ENCODE data around the gene KCNH2.

KCNH2 gene

DNA sequence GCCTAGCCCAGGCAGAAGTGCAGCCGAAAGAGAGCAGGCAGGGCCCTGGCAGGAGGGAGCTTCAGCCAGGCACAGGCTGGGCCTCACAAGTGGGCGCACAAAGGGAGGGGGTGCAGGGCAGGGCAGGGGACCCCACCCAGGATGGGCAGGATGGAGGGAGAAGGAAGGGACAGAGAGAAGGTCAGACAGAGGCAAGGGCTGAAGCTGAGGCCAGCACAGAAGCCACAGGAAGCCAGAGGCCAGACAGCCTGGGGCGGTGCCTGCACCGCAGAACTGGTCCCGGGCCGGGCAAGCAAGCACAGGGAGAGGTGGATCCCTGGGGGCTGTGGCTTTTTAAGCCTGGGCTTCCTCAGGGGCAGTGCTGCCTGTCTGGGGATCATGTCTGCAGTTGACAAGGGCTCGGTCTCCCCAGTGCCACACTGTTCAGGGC lies 29.4 kb upstream of the KCNH2 start:
- no peak for DNase-seq (ENCODE audit: low read depth)
- TF ChIP-seq, protein P1, sequence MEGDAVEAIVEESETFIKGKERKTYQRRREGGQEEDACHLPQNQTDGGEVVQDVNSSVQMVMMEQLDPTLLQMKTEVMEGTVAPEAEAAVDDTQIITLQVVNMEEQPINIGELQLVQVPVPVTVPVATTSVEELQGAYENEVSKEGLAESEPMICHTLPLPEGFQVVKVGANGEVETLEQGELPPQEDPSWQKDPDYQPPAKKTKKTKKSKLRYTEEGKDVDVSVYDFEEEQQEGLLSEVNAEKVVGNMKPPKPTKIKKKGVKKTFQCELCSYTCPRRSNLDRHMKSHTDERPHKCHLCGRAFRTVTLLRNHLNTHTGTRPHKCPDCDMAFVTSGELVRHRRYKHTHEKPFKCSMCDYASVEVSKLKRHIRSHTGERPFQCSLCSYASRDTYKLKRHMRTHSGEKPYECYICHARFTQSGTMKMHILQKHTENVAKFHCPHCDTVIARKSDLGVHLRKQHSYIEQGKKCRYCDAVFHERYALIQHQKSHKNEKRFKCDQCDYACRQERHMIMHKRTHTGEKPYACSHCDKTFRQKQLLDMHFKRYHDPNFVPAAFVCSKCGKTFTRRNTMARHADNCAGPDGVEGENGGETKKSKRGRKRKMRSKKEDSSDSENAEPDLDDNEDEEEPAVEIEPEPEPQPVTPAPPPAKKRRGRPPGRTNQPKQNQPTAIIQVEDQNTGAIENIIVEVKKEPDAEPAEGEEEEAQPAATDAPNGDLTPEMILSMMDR (conservative IDR thresholded peaks at IDR 0.05; ENCODE audit: control insufficient read depth, insufficient read depth, low read depth, low read length) = no peak
- H3K4me3 ChIP-seq (ENCODE audit: control insufficient read depth, low read depth, low read length) = no peak overlapping the region

DNA sequence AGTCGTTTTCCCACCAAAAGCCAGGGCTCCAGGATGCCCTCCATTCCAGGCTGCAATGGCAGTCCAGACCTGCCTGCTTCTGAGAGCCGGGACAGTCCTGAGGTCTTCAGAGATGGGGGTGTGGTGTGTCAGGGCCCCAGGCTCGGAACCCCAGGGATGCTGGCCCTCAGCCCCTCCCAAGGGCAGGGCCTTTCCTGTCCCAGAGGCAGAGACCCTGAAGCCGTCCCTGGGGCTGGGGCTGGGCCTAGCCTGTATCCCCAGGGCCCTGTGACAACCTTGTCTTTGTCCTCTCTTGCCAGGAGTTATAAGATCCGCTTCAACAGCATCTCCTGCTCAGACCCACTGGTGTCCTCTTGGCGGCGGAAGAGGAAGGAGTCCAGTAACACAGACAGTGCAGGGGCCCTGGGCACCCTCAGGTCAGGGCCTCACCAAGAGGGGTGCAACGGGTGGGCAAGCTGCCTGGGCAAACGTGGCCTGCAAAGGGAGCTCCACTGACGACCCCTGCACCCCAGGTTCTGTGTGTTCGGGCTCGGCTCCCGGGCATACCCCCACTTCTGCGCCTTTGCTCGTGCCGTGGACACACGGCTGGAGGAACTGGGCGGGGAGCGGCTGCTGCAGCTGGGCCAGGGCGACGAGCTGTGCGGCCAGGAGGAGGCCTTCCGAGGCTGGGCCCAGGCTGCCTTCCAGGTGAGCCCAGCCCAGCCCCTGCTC lies 28.6 kb upstream of the KCNH2 start:
- no peak for DNase-seq (ENCODE audit: low read depth)
- TF ChIP-seq, protein P1 (conservative IDR thresholded peaks at IDR 0.05; ENCODE audit: control insufficient read depth, insufficient read depth, low read depth, low read length) = no peak
- no peak overlapping the region for H3K4me3 ChIP-seq (ENCODE audit: control insufficient read depth, low read depth, low read length)

DNA sequence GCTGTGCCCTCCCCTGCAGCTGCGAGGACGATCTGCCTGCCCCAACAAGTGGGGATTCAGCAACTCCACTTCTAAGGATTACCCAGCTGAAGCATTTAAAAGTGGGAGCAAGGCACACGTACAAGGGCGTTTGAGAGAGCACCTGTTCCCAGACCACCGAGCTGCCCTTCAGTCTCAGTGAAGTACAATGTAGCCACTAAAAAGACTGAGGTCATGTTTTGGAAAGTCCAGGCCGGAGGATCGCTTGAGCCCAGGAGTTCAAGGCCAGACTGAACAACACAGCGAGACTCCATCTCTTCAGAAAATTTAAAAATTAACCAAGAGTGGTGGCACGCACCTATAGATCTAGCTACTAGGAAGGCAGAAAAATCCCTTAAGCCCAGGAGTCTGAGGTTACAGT lies 27.4 kb upstream of the KCNH2 start:
- no peak for DNase-seq (ENCODE audit: low read depth)
- no peak overlapping the region for H3K4me3 ChIP-seq (ENCODE audit: control insufficient read depth, low read depth, low read length)
- TF ChIP-seq, protein P1 (conservative IDR thresholded peaks at IDR 0.05; ENCODE audit: control insufficient read depth, insufficient read depth, low read depth, low read length) = no peak

DNA sequence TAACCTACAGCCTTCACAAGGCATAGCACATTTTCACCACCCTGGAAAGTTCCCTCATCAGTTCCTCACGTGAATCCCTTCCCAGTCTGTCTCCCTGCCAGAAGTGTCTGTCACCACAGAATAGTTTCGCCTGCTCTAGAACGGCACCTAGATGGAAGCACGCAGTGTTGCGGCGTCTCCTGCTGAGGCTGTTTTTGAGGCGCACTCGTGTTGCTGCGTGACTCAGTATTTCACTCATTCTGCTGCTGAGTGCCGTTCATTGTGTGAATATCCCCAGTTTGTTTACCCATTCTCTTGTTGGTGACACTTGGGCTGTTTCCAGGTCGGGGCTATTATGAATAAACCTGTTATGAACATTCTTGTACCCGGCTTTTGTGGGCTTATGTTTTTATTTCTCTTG lies 25.5 kb upstream of the KCNH2 start:
- H3K4me3 ChIP-seq (ENCODE audit: control insufficient read depth, low read depth, low read length) = no peak overlapping the region
- DNase-seq (ENCODE audit: low read depth) = no peak
- TF ChIP-seq, protein P1 (conservative IDR thresholded peaks at IDR 0.05; ENCODE audit: control insufficient read depth, insufficient read depth, low read depth, low read length) = no peak

DNA sequence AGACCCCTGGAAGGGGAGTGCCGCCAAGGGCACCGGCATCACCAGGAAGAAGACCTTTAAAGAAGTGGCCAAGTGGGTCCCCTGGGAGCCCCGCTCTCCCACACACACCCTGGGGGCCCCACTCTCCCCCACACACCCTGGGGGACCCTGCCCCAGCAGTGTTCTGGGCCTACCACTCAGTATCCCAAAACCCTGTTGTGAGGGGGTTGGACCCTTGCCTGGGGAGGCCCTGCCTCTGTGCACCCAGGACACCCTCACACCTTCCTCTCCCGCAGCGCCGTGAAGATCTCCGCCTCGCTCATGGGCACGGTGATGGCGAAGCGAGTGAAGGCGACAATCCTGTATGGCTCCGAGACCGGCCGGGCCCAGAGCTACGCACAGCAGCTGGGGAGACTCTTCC lies 23.4 kb upstream of the KCNH2 start:
- TF ChIP-seq, protein P1 (conservative IDR thresholded peaks at IDR 0.05; ENCODE audit: control insufficient read depth, insufficient read depth, low read depth, low read length) = no peak
- H3K4me3 ChIP-seq (ENCODE audit: control insufficient read depth, low read depth, low read length) = no peak overlapping the region
- no peak for DNase-seq (ENCODE audit: low read depth)

DNA sequence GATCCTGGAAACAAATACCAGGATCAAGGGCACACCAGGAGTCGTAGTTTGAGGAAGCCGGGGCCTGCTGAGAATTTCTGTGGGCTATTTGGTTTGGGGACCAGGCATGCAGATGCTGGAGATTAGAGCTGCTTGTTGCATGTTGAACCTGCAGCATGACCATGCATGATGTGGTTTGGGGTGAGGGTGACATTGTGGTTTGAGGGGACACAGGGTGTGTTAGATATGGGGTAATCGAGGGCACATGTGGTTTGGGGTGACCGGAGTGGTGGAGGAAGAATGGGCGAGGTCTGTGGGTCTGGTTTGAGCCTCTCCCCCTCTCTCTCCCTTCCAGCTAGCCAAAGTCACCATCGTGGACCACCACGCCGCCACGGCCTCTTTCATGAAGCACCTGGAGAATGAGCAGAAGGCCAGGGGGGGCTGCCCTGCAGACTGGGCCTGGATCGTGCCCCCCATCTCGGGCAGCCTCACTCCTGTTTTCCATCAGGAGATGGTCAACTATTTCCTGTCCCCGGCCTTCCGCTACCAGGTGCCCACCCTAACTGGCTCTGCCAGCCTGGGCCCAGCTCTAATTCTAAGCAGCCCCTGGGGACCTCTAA lies 22.9 kb upstream of the KCNH2 start:
- TF ChIP-seq, protein P1 (conservative IDR thresholded peaks at IDR 0.05; ENCODE audit: control insufficient read depth, insufficient read depth, low read depth, low read length) = no peak
- DNase-seq (ENCODE audit: low read depth) = no peak
- H3K4me3 ChIP-seq (ENCODE audit: control insufficient read depth, low read depth, low read length) = no peak overlapping the region

Data from fibroblast of mammary gland (primary cell).